NCI-H2107 treated with DMSO at 0.1 percent for 48 hours (cell line): ENCODE data around the gene GFAP.

ENCODE experiments used
- DNase-seq: peaks from one replicate; lab custom pipeline; 2025; ENCODE audit not compliant: unreplicated experiment; lab: John Stamatoyannopoulos, UW

The GFAP gene

GRCh38 chr17:44867841-44868240, 47.5 kb downstream of the GFAP start:
- no peak for DNase-seq

GRCh38 chr17:44865931-44866330, 49.4 kb downstream of the GFAP start:
- no peak for DNase-seq

GRCh38 chr17:44865231-44865660, 50.1 kb downstream of the GFAP start:
- DNase-seq = peak; percentile 45

GRCh38 chr17:44864831-44865230, 50.5 kb downstream of the GFAP start:
- DNase-seq = no peak

- DNase-seq = no peak
Measured at GRCh38 chr17:44863061-44863918, 52.0 kb downstream of the GFAP start.

- DNase-seq = no peak
Measured at GRCh38 chr17:44862278-44862914, 52.9 kb downstream of the GFAP start.

GRCh38 chr17:44859701-44860100, 55.6 kb downstream of the GFAP start:
- DNase-seq = no peak

- DNase-seq = no peak
Measured at GRCh38 chr17:44854192-44854591, 61.1 kb downstream of the GFAP start.
